COLO668 (cell line): ENCODE measurements around the gene PLEKHH2.
"Not testable (repeated sequence)": the region's sequence is repeated elsewhere in the genome, so short reads cannot be mapped to it uniquely, and the experiment has no call there.

Experiments
- DNase-seq: peaks from one replicate; lab custom pipeline; 2025; ENCODE audit not compliant: unreplicated experiment; lab: John Stamatoyannopoulos, UW

Gene PLEKHH2

DNA sequence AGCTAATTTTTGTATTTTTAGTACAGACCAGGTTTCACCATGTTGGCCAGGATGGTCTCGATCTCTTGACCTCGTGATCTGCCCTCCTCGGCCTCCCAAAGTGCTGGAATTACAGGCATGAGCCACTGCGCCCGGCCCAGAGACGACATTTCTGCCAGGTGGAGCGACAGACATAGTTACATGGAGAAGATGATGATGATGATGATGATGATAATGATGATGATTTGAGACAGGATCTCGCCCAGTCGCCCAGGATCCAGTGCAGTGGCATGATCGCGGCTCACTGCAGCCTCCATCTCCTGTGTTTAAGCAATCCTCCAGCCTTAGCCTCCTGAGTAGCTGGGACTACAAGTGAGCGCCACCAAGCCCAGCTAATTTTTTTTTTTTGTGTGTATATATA is 907 bp upstream of the PLEKHH2 start:
- not testable (repeated sequence) for DNase-seq

DNA sequence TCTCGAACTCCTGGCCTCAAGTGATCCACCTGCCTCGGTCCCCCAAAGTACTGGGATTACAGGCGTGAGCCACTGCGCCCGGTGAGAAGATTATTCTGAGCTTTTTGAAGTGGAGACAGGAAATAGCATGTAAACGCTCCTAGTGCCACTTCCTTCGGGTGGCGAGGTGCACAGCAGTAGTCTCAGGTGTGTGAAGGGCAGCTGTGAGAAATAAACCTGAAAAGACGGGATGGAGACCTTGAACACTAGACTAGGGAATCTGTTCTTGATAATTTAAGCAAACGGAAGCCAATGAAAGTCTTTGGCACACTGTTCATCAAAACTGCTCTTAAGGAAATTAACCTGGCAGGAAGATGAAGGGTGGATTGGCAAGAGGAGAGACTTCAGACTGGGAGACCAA is 439 bp upstream of the PLEKHH2 start:
- no peak for DNase-seq

DNA sequence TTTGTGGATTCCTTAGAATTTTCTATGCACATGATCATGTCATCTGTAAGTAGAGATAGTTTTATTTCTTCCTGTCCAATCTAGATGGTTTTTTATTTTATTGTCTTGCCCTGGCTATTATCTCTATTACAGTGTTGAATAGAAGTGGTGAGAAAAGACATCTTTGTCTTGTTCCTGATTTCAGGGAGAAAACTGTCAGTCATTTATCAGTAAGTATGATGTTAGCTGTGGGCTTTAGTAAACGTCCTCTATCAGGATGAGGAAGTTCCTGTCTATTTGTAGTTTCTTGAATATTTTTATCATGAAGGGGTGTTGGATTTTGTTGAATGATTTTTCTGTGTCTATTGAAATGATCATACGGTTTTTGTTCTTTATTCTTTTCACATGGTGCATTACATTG is 5.3 kb downstream of the PLEKHH2 start:
- no peak for DNase-seq

DNA sequence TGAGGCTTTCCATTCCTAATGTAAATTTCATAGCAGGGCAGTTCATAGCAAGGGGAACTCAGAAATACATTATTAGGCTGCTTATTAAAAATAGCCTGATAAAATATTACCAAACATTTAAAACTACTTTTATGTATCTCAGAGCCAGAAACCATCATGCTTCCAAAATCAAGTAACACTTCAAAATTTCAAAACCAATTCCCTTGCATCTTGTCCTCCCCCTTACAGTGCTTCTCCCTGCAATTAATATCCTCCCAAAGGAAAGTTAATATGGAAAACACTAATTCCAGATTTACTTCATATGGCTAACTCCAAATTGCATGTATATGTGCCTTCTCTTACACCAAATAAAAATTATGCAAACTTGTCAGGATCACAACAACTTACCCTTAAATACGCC is 6.6 kb downstream of the PLEKHH2 start:
- no peak for DNase-seq

DNA sequence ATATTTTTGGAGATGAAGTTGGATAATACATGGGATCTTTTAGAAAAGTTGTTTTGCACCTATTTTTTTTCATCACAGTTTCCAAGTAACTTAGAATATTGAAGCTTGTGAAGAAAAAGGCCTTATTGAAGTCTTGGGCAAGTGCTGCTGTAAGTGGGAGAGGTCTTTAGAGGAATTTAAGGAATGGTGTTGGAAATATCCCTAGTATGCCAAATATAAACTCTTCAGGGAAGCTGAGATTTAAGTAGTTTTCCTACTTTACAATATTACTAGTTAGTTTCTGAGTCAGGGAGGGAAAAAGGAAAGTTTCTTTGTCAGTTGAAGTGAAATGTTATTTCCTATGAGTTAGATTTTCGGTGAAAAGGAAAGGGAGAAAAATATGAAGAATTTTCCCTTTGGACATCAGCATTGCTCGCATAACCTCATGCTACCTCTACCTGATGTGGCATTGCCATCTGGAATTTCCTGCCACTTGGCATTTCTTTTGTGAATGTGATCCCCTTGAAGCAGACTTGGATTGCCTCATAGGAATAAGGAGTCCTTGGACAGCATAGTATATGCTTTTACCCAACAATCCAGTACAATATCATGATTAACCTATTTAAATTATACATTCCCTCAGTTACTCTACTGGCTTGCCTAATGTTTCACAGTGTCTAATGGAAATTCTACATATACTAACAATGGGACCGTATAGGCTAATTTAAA is 12.1 kb downstream of the PLEKHH2 start:
- no peak for DNase-seq

DNA sequence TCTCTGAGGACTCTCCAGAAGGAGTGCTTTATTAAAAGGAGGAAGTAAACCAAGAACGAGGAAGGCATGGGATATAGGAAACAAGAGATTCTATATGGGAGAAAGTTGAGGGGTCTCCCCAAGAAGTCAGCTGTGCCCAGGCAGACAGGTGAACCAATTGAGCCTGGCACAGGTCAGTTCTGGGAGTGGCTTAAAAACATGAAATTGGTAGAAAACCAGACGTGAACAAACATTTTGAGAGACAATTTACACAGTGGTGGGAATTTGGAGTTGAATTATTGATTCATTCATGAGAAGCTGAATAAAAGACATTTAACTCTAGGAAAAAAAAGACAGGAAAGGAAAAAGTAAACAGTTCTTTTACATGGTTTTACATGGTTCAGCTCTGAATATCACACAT is 16.4 kb downstream of the PLEKHH2 start:
- DNase-seq: no peak

DNA sequence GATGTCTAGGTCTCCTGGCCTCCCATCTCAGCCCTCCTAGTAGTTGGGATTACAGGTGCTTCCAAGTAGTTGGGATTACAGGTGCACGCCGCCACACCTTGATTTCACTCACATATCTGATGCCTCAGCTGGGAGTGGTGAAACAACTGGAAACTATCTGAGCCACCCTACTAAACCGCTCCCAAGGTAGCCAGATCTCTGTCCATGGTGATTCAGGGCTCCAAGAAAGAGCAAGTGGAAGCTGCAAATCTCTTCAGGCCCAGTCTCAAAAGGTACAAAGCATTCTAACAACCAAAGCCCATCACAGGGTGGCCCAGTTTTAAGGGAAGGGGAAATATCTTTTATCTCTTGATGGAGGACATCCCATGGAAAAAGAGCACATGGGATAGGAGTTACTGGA is 20.2 kb downstream of the PLEKHH2 start:
- DNase-seq: no peak

DNA sequence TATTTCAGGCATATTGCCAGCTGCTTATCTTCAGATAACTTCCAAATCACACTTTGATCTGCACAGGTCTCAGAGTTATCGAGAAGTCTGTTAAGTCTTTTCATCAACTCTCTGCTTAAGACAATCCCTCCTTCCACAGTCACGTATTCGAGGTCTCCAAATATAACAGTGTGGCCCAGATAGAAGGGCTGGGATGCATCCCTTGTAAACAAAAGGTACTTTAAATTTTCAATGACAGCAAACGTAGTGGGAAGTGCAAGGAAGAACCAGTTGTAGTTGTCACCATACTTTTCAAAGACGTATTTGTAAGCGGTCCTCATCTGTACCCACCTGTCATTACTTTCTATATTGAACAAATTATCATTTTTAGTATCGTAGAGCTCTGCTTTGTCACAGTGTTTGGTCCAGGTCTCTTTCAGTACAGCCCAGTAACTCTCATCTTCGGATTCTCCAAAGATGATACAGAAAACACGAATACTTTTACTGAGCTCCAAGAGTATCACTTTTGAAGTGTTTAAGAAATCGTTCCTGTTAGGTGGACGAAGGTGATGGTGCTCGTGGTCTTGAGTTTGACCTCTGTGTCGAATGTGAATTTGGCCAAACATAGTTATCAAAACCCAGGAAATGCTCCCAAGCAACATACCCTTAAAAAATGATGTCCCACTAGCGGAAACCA is 38.7 kb downstream of the PLEKHH2 start:
- no peak for DNase-seq

DNA sequence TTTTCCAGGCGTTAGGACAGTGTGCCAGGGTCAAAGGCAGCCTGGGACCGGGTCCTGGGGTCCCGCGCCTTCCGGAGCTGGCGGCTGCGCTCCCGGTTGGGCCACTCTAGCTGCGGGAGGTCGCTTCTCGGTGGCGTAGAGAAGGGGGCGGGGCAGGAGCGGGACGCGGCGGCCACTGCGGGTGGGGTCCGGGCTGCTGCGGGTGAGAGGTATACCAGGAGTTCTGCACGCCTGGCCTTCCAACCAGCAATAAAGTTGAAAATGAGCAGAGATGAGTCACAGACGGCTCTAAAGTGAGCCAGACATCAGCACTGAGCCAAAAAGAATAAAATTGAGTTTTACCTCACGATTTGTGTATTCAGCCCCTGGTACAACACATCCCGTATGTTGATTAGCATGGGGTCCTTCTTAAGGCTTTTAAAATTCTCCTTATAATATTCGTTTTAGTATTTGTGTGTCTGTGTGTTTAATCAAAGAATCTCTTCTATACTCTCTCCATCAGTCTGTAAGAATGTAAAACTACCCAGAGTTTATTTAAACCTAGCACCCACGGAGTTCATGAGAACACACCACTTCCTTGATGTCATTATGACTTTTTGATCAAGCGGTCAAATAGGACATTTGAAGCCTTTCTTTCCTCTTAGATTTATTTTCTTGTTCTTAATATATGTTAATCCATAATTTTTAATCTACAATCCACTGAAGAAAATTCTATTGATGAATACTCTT is 39.4 kb downstream of the PLEKHH2 start, which contains the start of gene C1GALT1C1L:
Gene C1GALT1C1L (minus strand): TSS at position 108 of the 729 bp plus-strand sequence. CDS start 107 bp downstream, at position 1.
- peak; percentile 62 for DNase-seq

DNA sequence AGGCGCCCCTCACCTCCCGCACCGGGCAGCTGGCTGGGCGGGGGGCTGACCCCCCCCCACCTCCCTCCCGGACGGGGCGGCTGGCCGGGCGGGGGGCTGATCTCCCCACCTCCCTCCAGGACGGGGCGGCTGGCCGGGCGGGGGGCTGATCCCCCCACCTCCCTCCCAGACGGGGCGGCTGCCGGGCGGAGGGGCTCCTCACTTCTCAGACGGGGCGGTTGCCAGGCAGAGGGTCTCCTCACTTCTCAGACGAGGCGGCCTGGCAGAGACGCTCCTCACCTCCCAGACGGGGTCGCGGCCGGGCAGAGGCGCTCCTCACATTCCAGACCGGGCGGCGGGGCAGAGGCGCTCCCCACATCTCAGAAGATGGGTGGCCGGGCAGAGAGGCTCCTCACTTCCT is 40.7 kb downstream of the PLEKHH2 start:
- not testable (repeated sequence) for DNase-seq

DNA sequence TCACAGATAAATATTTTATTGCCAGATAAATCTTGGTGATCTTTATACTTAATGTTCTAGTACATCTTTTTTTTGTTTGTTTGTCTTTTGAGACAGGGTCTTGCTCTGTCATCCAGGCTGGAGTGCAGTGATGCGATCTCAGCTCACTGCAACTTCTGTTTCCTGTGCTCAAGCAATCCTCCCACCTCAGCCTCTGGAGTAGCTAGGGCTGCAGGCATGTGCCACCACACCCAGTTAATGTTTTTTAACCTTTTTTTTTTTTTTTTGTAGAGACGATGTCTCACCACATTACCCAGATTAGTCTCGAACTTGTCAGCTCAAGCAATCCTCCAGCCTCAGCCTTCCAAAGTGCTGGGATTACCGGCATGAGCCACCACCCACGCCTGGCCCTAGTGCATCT is 48.3 kb downstream of the PLEKHH2 start:
- no peak for DNase-seq

DNA sequence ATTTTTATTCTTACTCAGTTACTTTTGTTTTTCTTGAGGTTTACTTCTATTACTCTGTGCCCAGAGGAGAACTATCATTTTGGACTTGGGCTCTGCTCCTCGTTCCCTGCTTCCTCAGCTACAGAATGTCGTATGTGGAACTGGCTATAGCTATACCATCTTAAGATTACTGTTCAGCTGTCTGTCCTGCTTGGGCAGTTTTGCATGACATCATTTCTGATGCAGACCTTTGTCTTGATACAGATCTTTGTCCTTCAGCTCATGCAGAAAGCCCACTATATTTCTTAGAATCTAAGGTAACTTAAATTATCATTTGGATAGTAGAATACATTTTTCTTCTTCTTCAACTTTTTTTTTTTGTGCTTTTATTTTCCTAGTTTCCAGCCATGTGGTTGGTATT is 52.9 kb downstream of the PLEKHH2 start:
- DNase-seq: no peak

DNA sequence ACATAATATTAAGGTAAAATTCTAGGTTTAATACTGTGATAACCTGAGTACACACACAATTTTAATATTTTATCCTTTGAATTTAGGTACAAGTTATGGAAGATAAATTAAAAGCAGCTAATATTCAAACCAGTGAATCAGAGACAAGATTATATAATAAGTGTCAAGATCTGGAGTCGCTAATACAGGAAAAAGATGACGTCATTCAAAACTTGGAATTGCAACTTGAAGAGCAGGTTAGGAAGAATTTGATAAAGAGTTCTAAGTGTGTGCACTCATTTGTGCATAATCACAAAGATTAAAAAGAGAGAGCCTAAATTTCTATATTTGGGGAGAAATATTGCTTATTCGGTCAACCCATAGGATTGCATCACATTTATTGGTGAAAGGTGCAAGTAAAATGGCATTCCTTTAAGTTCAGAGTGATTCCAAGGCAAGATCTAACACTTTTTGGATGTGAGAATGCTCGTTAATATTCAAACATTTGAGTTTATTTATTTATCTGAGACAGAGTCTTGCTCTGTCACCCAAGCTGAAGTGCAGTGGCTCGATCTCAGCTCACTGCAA is 55.5 kb downstream of the PLEKHH2 start:
- DNase-seq: no peak

DNA sequence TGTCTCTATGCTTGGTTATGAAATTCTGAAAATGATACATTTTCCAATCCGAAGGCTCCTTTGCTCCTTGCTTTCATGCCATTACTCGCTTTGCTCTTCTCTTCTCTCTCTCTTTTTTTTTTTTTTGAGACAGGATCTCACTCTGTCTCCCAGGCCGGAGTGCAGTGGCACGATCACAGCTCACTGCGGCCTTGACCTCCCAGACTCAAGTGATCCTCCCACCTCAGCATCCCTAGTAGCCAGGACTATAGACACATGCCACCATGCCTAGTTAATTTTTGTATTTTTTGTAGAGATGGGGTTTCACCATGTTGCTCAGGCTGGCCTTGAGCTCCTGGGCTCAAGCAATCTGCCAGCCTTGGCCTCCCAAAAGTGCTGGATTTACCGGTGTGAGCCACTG is 61.1 kb downstream of the PLEKHH2 start:
- not testable (repeated sequence) for DNase-seq

DNA sequence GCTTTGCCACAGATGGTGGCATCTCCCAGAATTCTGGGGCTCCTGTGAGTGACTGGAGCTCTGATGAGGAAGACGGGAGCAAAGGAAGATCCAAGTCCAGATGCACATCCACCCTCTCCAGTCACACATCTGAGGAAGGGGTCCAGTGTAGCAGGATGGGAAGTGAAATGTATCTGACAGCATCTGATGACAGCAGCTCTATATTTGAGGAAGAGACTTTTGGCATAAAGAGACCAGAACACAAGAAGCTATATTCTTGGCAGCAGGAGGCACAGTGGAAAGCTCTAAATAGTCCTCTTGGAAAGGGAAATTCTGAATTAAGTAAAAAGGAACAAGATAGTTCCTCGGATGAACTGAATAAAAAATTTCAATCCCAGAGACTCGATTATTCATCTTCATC is 62.7 kb downstream of the PLEKHH2 start:
- DNase-seq: no peak

DNA sequence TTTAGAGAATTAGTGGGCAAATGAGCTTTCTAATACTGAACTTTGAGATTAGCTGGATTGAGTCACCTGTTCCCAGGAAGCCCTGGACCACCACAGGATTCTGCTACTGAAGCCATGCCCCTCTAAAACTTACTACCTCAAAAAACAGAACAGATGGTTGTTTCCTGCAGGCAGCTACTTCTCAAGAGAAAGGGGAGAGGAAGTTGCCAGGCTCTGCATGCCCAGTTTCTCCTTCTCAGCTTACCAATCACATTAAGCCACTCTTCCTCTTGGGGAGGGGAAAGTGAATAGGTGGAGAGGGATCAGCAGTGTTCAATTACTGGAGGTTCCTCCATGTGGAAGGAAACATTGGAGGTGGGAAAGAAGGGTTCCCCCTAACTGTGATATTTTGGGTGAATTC is 64.1 kb downstream of the PLEKHH2 start:
- DNase-seq: no peak

DNA sequence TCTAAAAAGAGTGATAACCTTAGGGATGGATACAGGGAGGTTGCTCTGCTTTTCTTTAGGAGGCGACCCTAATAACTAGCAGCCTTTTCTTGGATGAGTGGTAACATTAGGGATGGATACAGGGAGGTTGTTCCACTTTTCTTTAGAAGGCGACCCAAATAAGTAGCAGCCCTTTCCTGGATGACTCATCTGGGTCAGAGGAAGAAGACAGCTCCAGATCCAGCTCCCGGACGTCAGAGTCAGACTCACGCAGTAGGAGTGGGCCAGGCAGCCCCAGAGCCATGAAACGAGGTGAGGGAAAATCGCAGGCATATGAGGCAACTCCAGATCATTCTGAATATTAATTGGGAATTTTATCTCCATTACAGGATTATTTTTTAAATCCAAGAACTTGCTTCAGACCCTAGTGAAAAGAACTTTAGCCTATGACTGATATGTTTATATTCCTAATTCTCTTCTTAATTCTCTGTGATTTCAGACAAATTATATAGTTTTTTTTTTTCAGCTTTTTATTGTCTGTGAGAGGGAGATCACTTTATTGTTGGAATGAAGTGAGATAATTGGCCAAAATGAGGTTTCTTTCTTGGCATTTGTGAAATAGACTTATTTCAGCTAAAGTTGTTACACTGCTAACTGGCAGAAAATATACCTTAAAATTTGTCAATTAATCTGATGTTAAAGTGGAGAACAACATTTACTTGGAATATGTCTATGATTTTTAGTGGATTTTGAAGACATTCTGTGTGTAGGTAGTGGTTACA is 70.4 kb downstream of the PLEKHH2 start:
- no peak for DNase-seq

DNA sequence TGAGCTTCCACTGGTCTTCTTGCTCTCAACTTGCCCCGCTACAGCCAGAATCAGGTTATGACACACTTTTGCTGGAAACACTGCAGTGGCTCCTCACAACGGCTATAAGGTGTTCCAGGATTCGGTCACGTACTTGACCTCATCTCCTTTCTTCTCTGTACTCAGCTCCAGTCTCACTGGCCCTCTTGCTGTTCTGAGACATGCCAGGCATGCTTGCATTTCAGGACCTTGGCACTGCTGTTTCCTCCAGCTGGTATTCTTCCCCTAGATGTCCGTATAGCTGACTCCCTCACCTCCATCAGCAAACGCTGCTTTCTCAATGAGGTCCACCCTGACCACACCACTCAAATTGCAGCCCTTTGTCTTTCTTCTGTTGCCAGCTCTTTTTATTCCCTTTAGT is 71.1 kb downstream of the PLEKHH2 start:
- no peak for DNase-seq

DNA sequence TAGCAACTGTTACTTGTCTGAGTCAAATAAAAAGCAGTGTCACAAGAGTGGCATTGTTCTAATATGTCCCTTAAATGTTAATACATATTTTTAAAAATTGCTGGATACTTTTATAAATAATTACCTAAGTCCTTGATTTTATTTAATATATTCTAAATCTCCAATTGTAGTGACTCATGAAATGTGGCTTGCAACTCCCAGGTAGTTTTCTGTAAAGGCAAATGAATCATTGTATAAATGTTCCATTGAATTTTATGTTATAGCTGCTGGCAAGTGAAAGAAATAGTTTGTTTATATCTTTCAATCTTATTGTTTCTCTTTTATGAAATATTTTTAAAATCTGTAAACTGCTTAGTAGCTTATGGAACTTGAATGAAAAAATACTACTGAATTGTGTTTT is 71.8 kb downstream of the PLEKHH2 start:
- no peak for DNase-seq

DNA sequence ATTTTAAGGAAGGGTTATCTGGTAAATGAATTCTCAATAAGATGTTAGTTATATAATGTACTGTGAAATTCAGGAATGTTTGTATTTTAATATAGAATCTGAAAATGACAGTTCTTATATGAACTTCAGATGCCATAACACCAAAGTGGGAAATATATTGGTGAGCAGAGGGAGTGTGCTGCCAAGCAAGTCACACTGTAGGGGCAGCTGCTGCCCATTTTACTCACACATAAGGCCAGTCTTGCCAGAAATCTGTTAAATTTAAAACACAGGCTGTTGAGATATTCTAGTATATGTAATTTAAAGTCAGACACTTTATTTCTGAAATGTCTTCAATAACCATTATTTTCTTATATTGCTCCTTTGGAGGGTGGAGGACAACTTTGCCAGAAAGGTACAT is 73.8 kb downstream of the PLEKHH2 start:
- no peak for DNase-seq

DNA sequence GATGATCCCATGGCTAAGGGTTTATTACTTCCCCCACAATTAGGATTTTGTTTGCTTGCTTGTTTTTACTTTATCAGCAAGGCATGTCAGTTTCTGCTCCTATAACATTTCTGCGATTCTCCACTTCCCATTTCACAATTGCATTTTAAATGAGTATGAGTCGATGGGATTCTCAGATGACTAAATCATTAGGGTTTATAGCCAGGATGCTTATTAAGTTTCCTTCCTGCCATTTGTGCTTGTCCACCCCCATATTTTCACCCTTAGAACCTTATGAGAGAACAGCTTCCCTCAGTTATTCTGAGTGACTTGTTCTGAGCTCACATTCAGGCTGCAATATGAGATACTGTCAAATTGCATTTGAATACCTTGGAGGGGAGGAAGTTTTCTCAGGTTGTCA is 77.1 kb downstream of the PLEKHH2 start:
- DNase-seq: no peak
